KOPT-K1 (cell line): Measurements from ENCODE around the gene PIWIL4.

ENCODE experiments used
- H3K27ac ChIP-seq: fragments of 200-600 bp; sonication (generic); 2 replicates; pipeline ENCODE4 v1.5.1; 2016; ENCODE audit warnings: antibody characterized with exemption, mild to moderate bottlenecking, low read depth, low read length; ENCODE audit not compliant: poor library complexity, severe bottlenecking
- H3K36me3 ChIP-seq: fragments of 200-600 bp; sonication (generic); 2 replicates; pipeline ENCODE4 v1.5.1; 2017; ENCODE audit warnings: antibody characterized with exemption, mild to moderate bottlenecking, low read length, moderate library complexity; ENCODE audit not compliant: insufficient read depth
- H3K9me3 ChIP-seq: fragments of 200-600 bp; sonication (generic); 2 replicates; pipeline ENCODE4 v1.5.1; 2017; ENCODE audit warnings: antibody characterized with exemption, low read length, mild to moderate bottlenecking; ENCODE audit not compliant: insufficient read depth, poor library complexity, severe bottlenecking

PIWIL4 gene

GRCh38 chr11:94654201-94654600 lies 87.0 kb downstream of the PIWIL4 start:
- Histone ChIP-seq H3K9me3 (no peaks in the 10 kb centered on the region), H3K27ac (no peak overlapping the region), H3K36me3 (no peaks in the 10 kb centered on the region)

- Histone ChIP-seq H3K9me3 (no peaks in the 10 kb centered on the region), H3K36me3 (no peaks in the 10 kb centered on the region), H3K27ac (no peak overlapping the region)
These were observed 88.1 kb downstream of the PIWIL4 start for GRCh38 chr11:94655291-94655690.

- H3K9me3 ChIP-seq: no peaks in the 10 kb centered on the region
- no peaks in the 10 kb centered on the region for H3K36me3 ChIP-seq
- no peak overlapping the region for H3K27ac ChIP-seq
These were observed 88.8 kb downstream of the PIWIL4 start for GRCh38 chr11:94655956-94656355.

GRCh38 chr11:94656968-94657367 lies 89.8 kb downstream of the PIWIL4 start:
- Histone ChIP-seq H3K36me3 (no peaks in the 10 kb centered on the region), H3K9me3 (no peaks in the 10 kb centered on the region), H3K27ac (no peak overlapping the region)

- Histone ChIP-seq H3K27ac (no peak overlapping the region), H3K36me3 (no peaks in the 10 kb centered on the region), H3K9me3 (no peaks in the 10 kb centered on the region)
These were observed 90.5 kb downstream of the PIWIL4 start for GRCh38 chr11:94657629-94658028.

GRCh38 chr11:94658386-94658785 lies 91.2 kb downstream of the PIWIL4 start:
- Histone ChIP-seq H3K36me3 (no peaks in the 10 kb centered on the region), H3K9me3 (no peaks in the 10 kb centered on the region), H3K27ac (no peak overlapping the region)

- Histone ChIP-seq H3K9me3 (no peaks in the 10 kb centered on the region), H3K36me3 (no peaks in the 10 kb centered on the region), H3K27ac (no peak overlapping the region)
These were observed 91.7 kb downstream of the PIWIL4 start for GRCh38 chr11:94658888-94659287.

GRCh38 chr11:94661444-94661843 lies 94.3 kb downstream of the PIWIL4 start:
- Histone ChIP-seq H3K36me3 (no peaks in the 10 kb centered on the region), H3K27ac (no peak overlapping the region), H3K9me3 (no peaks in the 10 kb centered on the region)

GRCh38 chr11:94662065-94662779 lies 95.1 kb downstream of the PIWIL4 start:
- Histone ChIP-seq H3K27ac (no peak overlapping the region), H3K9me3 (no peaks in the 10 kb centered on the region), H3K36me3 (no peaks in the 10 kb centered on the region)

- Histone ChIP-seq H3K9me3 (no peaks in the 10 kb centered on the region), H3K27ac (no peak overlapping the region), H3K36me3 (no peaks in the 10 kb centered on the region)
These were observed 95.8 kb downstream of the PIWIL4 start for GRCh38 chr11:94662846-94663390.

- no peaks in the 10 kb centered on the region for H3K36me3 ChIP-seq
- no peak overlapping the region for H3K27ac ChIP-seq
- no peaks in the 10 kb centered on the region for H3K9me3 ChIP-seq
These were observed 97.2 kb downstream of the PIWIL4 start for GRCh38 chr11:94664346-94664745.

- no peaks in the 10 kb centered on the region for H3K36me3 ChIP-seq
- no peak overlapping the region for H3K27ac ChIP-seq
- no peaks in the 10 kb centered on the region for H3K9me3 ChIP-seq
These were observed 98.0 kb downstream of the PIWIL4 start for GRCh38 chr11:94665116-94665659.

- H3K36me3 ChIP-seq: no peaks in the 10 kb centered on the region
- no peak overlapping the region for H3K27ac ChIP-seq
- H3K9me3 ChIP-seq: peaks cover 4% of the 10 kb centered on the region
These were observed 99.9 kb downstream of the PIWIL4 start for GRCh38 chr11:94666792-94667721.

- H3K27ac ChIP-seq: no peak overlapping the region
- H3K9me3 ChIP-seq: peaks cover 6% of the 10 kb centered on the region
- no peaks in the 10 kb centered on the region for H3K36me3 ChIP-seq
These were observed 101.1 kb downstream of the PIWIL4 start for GRCh38 chr11:94668212-94668793.

- H3K27ac ChIP-seq: no peak overlapping the region
- no peaks in the 10 kb centered on the region for H3K36me3 ChIP-seq
- peaks cover 6% of the 10 kb centered on the region for H3K9me3 ChIP-seq
These were observed 101.9 kb downstream of the PIWIL4 start for GRCh38 chr11:94669023-94669422.
